ENCODE measurements around the gene HEXB.

The HEXB gene

GRCh38 chr5:74766849-74767578 is 82.0 kb downstream of the HEXB start, which contains the start of the genes GFM2 and NSA2:
TSS of gene GFM2 (minus strand) at chr5:74767117. CDS start at chr5:74763742, 3,375 bp downstream.
TSS of gene NSA2 (plus strand) at chr5:74767249. CDS start at chr5:74767361, 112 bp downstream.
- peak; percentile 75 for DNase-seq (ENCODE audit: low spot score)
- TF ChIP-seq, protein P1, sequence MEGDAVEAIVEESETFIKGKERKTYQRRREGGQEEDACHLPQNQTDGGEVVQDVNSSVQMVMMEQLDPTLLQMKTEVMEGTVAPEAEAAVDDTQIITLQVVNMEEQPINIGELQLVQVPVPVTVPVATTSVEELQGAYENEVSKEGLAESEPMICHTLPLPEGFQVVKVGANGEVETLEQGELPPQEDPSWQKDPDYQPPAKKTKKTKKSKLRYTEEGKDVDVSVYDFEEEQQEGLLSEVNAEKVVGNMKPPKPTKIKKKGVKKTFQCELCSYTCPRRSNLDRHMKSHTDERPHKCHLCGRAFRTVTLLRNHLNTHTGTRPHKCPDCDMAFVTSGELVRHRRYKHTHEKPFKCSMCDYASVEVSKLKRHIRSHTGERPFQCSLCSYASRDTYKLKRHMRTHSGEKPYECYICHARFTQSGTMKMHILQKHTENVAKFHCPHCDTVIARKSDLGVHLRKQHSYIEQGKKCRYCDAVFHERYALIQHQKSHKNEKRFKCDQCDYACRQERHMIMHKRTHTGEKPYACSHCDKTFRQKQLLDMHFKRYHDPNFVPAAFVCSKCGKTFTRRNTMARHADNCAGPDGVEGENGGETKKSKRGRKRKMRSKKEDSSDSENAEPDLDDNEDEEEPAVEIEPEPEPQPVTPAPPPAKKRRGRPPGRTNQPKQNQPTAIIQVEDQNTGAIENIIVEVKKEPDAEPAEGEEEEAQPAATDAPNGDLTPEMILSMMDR (IDR thresholded peaks at IDR 0.05; ENCODE audit: extremely low read depth, missing control alignments): no peak

DNA sequence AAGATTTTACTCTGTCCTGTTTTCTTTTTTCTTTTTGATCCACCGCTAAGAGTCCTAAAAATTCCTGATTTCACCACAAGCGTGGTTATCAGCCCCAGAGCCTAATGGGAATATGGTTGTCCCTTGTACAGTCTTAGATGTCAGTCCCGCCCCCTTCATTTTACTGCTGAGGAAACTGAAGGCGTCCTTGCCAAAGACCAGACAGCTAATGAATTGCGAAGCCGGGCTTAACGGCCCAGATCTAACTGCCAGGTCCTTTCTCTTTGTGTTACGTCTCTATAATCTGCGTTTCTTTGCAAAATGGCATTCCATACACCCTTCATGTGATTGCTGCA is 82.5 kb downstream of the HEXB start:
- TF ChIP-seq, protein P1 (IDR thresholded peaks at IDR 0.05; ENCODE audit: extremely low read depth, missing control alignments): no peak
- DNase-seq (ENCODE audit: low spot score): peak; percentile 9

Measured in GM20000 (cell line).